Neural crest cell (in vitro differentiated cells): Measurements from ENCODE around the gene BAD. TPM values are rescaled to one million over a fixed set of nuclear protein-coding genes. Genes with fewer than 3 reads are reported as not detected.
"Not testable (repeated sequence)": the region's sequence is repeated elsewhere in the genome, so short reads cannot be mapped to it uniquely, and the experiment has no call there.

Source experiments
- DNase-seq: peaks from one replicate; pipeline ENCODE4 v3.0.0; 2021; ENCODE audit warnings: low read depth, mixed read lengths, low spot score
- H3K27ac Mint-ChIP-seq: one replicate; pipeline ENCODE4 v1.8.0; 2021; ENCODE audit warnings: mild to moderate bottlenecking, mixed read lengths; ENCODE audit not compliant: unreplicated experiment
- H3K27me3 Mint-ChIP-seq: 2 replicates; pipeline ENCODE4 v1.8.0; 2021; ENCODE audit warnings: low read depth, mild to moderate bottlenecking, mixed read lengths
- H3K36me3 Mint-ChIP-seq: 2 replicates; pipeline ENCODE4 v1.8.0; 2021; ENCODE audit warnings: low read depth, mild to moderate bottlenecking, mixed read lengths
- H3K4me1 Mint-ChIP-seq: 2 replicates; pipeline ENCODE4 v1.8.0; 2021; ENCODE audit warnings: mixed read lengths
- H3K4me3 Mint-ChIP-seq: one replicate; pipeline ENCODE4 v1.8.0; 2021; ENCODE audit warnings: mild to moderate bottlenecking, mixed read lengths
- H3K9me3 Mint-ChIP-seq: 2 replicates; pipeline ENCODE4 v1.8.0; 2021; ENCODE audit warnings: mixed read lengths
- total RNA-seq: library from RNA; stranded (reverse); gene quantifications from 2 replicates; pipeline ENCODE4 v1.2.1, GENCODE V29; 2021
- TF ChIP-seq, protein P1 (sequence below): fragments of 200-600 bp; sonication (generic); conservative IDR thresholded peaks from 2 replicates; pipeline ENCODE4 v1.5.0; 2021; ENCODE audit warnings: antibody characterized with exemption, mild to moderate bottlenecking

Gene BAD
- total RNA-seq, 1 donor from 2014 or later = 47.1 TPM

DNA sequence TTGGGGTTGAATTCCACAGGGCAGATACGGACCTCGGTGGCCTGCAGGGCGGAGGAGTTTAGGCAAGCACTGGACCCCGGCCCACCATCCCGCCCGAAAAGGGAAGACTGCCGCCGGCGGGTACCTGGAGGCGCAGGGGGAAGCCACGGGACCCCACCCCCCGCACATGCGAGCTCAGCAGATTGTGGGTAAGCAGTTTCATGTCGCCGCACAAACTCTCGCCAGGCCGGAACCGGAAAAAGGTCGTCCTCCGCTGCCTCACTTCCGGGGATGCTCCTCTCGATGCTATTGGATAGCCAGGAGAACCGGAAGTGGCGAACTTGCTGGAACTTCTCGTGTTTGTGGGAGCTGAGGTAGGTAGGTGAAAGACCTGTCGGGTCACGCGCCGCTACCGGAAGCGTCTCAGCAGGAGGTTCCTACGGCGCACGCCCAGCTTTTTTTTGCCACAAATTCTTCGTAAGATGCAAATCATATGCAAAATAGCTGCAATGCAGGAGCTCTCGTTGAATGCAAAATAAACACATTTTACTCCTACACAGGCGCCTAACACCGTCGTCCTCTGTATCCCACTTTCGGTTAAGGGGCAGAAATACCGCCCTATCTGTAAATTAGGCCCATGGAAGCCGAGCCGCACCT lies 33.0 kb upstream of the BAD start, which contains the start of gene TRMT112:
Gene TRMT112, minus strand, starts transcription at position 235 of the 636 bp plus-strand sequence. Its CDS starts 33 bp downstream, at position 202.
- Mint-ChIP-seq H3K36me3 (peaks cover 3% of the 10 kb centered on the region), H3K9me3 (no peaks in the 10 kb centered on the region), H3K27ac (peak within 1 kb of the TSS; percentile 99), H3K4me3 (peak within 1 kb of the TSS; percentile 94), H3K27me3 (no peaks in the 10 kb centered on the region), H3K4me1 (peaks cover 33% of the 10 kb centered on the region)
- DNase-seq = peak; percentile 84
- TF ChIP-seq, protein P1, sequence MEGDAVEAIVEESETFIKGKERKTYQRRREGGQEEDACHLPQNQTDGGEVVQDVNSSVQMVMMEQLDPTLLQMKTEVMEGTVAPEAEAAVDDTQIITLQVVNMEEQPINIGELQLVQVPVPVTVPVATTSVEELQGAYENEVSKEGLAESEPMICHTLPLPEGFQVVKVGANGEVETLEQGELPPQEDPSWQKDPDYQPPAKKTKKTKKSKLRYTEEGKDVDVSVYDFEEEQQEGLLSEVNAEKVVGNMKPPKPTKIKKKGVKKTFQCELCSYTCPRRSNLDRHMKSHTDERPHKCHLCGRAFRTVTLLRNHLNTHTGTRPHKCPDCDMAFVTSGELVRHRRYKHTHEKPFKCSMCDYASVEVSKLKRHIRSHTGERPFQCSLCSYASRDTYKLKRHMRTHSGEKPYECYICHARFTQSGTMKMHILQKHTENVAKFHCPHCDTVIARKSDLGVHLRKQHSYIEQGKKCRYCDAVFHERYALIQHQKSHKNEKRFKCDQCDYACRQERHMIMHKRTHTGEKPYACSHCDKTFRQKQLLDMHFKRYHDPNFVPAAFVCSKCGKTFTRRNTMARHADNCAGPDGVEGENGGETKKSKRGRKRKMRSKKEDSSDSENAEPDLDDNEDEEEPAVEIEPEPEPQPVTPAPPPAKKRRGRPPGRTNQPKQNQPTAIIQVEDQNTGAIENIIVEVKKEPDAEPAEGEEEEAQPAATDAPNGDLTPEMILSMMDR = no peak

GRCh38 chr11:64316672-64317324 lies 32.3 kb upstream of the BAD start:
- peaks cover 33% of the 10 kb centered on the region for H3K4me1 Mint-ChIP-seq
- H3K27me3 Mint-ChIP-seq = no peaks in the 10 kb centered on the region
- H3K4me3 Mint-ChIP-seq = peak overlapping the region; percentile 94
- DNase-seq = no peak
- H3K27ac Mint-ChIP-seq = peak overlapping the region; percentile 99
- TF ChIP-seq, protein P1 = no peak
- H3K9me3 Mint-ChIP-seq = no peaks in the 10 kb centered on the region
- H3K36me3 Mint-ChIP-seq = peaks cover 3% of the 10 kb centered on the region

DNA sequence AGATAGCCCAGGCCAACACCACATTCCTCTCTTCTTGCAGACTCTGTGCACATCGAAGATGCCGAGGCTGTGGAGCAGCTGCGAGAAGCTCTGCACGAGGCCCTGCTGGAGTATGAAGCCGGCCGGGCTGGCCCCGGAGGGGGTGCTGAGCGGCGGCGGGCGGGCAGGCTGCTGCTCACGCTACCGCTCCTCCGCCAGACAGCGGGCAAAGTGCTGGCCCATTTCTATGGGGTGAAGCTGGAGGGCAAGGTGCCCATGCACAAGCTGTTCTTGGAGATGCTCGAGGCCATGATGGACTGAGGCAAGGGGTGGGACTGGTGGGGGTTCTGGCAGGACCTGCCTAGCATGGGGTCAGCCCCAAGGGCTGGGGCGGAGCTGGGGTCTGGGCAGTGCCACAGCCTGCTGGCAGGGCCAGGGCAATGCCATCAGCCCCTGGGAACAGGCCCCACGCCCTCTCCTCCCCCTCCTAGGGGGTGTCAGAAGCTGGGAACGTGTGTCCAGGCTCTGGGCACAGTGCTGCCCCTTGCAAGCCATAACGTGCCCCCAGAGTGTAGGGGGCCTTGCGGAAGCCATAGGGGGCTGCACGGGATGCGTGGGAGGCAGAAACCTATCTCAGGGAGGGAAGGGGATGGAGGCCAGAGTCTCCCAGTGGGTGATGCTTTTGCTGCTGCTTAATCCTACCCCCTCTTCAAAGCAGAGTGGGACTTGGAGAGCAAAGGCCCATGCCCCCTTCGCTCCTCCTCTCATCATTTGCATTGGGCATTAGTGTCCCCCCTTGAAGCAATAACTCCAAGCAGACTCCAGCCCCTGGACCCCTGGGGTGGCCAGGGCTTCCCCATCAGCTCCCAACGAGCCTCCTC lies 31.4 kb upstream of the BAD start:
- not testable (repeated sequence) for H3K9me3 Mint-ChIP-seq, DNase-seq, H3K27ac Mint-ChIP-seq, H3K36me3 Mint-ChIP-seq, H3K27me3 Mint-ChIP-seq
- Mint-ChIP-seq H3K4me1 (peaks cover 33% of the 10 kb centered on the region), H3K4me3 (peak overlapping the region; percentile 94)

- TF ChIP-seq, protein P1 = no peak
- Mint-ChIP-seq H3K9me3 (no peaks in the 10 kb centered on the region), H3K4me1 (peaks cover 33% of the 10 kb centered on the region), H3K27ac (no peak overlapping the region), H3K36me3 (no peaks in the 10 kb centered on the region), H3K27me3 (no peaks in the 10 kb centered on the region), H3K4me3 (peak overlapping the region; percentile 79)
- DNase-seq = no peak
Observed at GRCh38 chr11:64314805-64315561, 30.5 kb upstream of the BAD start.

DNA sequence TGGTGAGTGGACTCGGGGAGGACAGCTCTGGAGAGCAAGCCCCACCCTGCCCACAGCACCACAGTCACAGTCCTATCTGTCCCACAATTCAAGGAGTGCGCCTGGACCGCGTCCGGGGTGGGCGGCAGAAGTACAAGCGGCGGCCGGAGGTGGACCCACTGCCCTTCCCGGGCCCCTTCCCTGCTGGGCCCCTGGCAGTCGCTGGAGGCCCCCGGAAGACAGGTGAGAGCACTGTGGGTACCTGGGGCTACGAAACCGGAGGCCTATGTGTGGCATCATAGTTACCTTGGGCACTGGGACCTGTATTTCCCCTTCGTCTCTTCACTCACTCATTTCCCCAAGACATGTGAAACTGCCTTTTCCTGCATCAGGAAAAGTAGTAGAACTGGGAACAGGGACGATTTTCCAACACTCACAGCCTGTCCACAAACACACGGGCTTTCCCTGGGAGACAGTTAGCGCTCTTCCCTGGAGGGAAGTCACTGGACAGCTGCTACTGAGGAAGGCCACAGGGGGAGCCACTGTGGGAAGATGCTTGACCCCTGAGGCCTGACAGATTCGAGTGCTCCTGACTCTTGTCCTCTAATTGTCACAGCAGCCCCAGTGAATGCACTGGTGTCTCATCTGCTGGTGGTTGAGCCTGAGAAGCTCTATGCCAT lies 29.8 kb upstream of the BAD start:
- Mint-ChIP-seq H3K36me3 (no peaks in the 10 kb centered on the region), H3K4me3 (peak overlapping the region; percentile 79), H3K9me3 (no peaks in the 10 kb centered on the region), H3K27me3 (no peaks in the 10 kb centered on the region), H3K27ac (peak overlapping the region; percentile 93), H3K4me1 (peaks cover 31% of the 10 kb centered on the region)
- TF ChIP-seq, protein P1 = peak; percentile 41
- no peak for DNase-seq
